GM12864 (cell line): ENCODE results near the gene PGGHG.
"Not testable (repeated sequence)": the region's sequence is repeated elsewhere in the genome, so short reads cannot be mapped to it uniquely, and the experiment has no call there.

Experiments used
- DNase-seq: peaks from one replicate; pipeline ENCODE4 v3.0.0-alpha.2; 2011; ENCODE audit warnings: low read depth
- H3K4me3 ChIP-seq: 2 replicates; pipeline ENCODE4 v1.5.1; 2011; ENCODE audit warnings: mild to moderate bottlenecking, low read depth, low read length, control low read depth
- CTCF ChIP-seq: IDR thresholded peaks from 2 replicates; pipeline ENCODE4 v1.5.1; 2011; ENCODE audit warnings: low read depth, mild to moderate bottlenecking, moderate library complexity, low read length, control low read depth, inconsistent platforms; ENCODE audit errors: missing control alignments

PGGHG gene

DNA sequence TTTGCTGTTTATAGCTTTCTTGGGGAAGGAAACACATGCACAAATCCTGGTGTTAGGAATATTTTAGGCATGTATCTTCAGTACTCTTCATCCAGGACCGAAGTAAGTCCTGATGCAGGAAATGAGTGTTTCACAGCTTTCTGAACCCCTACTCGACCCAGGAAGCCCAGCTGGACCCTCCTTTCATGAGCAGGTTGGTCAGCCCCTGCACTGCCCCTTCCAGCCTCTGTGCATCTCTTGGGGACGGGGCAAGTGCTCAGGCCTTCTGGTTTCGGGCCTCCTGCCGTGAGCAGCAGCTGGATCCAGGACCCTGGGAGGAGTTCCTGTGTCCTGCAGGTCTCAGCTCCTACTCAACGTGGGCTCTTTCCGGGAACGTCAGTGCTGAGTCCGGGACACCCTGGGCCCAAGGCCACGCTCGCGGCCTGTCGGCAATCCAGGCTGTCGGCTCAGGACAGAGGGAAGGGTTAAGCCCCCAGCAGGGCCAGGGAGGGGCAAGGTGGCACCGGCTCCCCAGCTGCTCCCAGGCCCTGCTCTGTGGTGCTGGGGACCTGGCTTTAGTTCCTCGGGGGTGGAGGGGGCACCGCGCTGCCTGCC, 21.1 kb downstream of the PGGHG start:
- H3K4me3 ChIP-seq: peak overlapping the region; percentile 44; the same call in 1 of the 2 replicates

DNA sequence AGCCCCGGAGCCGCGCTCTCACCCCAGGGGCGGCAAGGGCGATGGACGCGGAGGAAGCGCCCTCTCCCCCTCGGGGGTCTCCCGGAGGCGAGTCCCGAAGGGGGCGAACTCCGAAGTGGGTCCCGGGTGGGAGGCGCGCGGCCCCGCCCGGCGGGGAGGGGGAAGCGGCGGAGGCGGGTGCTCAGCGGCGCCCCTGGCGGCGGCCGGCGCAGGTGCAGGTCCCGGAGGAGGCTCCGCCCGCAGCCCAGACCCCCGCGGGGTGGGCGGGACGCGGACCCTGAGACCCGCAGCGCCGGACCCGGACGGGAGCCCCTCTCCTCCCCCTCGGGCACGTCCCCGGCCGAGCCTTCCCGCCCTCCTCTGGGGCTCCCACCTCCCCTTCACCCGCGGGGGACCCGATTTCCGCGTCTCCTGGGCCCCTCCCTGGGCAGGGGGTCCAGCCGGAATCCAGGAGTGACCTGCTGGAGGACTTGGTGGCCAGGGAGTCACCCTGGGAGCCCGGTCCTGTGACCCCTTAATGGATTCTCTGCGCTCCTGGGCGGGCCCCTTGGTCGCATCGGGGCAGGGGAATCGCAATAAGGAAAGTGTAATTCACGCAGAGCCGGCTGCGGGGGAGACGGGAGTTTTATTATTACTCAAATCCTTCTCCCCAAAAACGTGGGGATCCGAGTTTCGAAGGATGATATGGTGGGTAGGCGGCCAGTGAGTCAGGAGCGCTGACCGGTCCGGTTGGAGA, 22.3 kb downstream of the PGGHG start:
- DNase-seq: not testable (repeated sequence)
- peak overlapping the region; percentile 41 for H3K4me3 ChIP-seq

More for the DNA sequence above, 21.1 kb downstream of the PGGHG start:
- not testable (repeated sequence) for DNase-seq

GRCh38 chr11:312092-312816, 23.3 kb downstream of the PGGHG start:
- no peak for TF ChIP-seq CTCF
- peak overlapping the region; percentile 36 for H3K4me3 ChIP-seq
- no peak for DNase-seq

DNA sequence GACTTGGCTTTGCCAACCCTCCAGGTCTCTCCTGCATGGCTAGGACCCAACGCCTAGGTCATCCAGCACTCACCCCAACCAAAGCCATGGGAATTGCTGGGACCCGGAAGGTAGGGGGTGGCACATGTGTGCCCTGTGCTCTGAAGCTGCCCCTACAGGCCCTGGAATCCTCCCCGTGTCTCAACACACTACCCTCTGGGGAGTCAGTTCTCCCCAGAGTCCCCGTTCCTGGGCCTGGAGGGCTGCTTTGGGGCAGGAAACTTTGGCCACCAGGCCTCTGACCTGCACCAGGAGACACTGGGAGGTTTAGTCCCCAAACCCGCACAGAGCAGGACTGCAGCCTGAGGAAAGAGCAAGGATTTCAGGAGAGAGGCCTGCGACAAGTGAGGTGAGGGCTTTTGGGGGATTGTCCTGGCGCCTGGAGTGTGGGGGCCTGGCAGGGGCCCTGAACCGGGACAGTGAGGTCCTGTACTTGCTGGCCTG, 24.4 kb downstream of the PGGHG start:
- no peak for TF ChIP-seq CTCF
- DNase-seq: no peak

GRCh38 chr11:313787-314553, 25.0 kb downstream of the PGGHG start, which contains the start of gene IFITM1:
Gene IFITM1, plus strand, starts transcription at chr11:314040. Its CDS starts 131 bp downstream, at chr11:314171.
- peak within 1 kb of the TSS; percentile 95 for H3K4me3 ChIP-seq
- DNase-seq: peak; percentile 91
- TF ChIP-seq CTCF: no peak

More for the DNA sequence above, 24.4 kb downstream of the PGGHG start:
- H3K4me3 ChIP-seq: peak overlapping the region; percentile 95

GRCh38 chr11:314554-314875, 25.6 kb downstream of the PGGHG start:
- peak overlapping the region; percentile 95 for H3K4me3 ChIP-seq

DNA sequence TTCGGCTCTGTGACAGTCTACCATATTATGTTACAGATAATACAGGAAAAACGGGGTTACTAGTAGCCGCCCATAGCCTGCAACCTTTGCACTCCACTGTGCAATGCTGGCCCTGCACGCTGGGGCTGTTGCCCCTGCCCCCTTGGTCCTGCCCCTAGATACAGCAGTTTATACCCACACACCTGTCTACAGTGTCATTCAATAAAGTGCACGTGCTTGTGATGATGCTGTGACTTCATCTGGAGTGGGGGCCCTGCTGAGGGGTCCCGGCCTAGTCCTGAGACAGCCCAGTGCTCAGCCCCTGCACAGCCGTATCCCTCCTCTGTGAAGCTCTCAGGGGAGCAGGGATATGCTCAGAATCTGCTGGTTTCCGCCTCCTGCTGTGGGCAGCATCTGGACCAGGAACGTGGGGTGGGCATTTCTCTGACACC, 26.1 kb downstream of the PGGHG start:
- no peak for DNase-seq
- H3K4me3 ChIP-seq: peak overlapping the region; percentile 95
- no peak for TF ChIP-seq CTCF

More at GRCh38 chr11:314554-314875, 25.6 kb downstream of the PGGHG start:
- DNase-seq: not testable (repeated sequence)

DNA sequence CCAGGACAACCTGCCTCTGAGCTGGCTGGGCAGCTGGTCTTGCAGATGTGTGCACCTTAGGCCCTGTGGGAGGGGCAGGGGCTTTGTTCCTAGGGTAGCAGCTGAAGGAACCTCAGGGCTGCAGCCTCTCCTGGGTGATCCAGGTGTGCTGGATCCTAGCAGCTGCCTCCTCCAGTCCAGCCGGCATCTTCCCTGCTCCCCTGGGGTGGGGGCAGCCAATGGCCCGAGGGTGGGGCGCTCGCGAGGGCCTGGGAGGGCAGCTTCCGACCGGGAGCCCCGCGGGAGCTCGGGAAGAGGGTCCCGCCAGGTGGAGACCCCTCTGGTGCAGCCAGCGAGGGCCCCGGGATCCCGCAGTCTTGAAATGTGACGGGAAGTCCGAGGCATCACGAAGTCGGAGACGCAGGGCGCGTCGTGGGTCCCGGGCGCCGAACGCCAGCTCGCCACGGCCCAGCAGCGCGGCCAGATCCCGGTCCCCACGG, 26.6 kb downstream of the PGGHG start:
- TF ChIP-seq CTCF: no peak
- no peak for DNase-seq
- peak overlapping the region; percentile 95 for H3K4me3 ChIP-seq
